Measurements from ENCODE around the gene MAP3K12. TPM values are rescaled to one million over a fixed set of nuclear protein-coding genes. Genes with fewer than 3 reads are reported as not detected.

The MAP3K12 gene
- total and polyA plus RNA-seq, 2 of the 13 experiments (the other 11 are each of a cell fraction or from before 2014, with no cell fraction given): 0.20 to 1.1 TPM

DNA sequence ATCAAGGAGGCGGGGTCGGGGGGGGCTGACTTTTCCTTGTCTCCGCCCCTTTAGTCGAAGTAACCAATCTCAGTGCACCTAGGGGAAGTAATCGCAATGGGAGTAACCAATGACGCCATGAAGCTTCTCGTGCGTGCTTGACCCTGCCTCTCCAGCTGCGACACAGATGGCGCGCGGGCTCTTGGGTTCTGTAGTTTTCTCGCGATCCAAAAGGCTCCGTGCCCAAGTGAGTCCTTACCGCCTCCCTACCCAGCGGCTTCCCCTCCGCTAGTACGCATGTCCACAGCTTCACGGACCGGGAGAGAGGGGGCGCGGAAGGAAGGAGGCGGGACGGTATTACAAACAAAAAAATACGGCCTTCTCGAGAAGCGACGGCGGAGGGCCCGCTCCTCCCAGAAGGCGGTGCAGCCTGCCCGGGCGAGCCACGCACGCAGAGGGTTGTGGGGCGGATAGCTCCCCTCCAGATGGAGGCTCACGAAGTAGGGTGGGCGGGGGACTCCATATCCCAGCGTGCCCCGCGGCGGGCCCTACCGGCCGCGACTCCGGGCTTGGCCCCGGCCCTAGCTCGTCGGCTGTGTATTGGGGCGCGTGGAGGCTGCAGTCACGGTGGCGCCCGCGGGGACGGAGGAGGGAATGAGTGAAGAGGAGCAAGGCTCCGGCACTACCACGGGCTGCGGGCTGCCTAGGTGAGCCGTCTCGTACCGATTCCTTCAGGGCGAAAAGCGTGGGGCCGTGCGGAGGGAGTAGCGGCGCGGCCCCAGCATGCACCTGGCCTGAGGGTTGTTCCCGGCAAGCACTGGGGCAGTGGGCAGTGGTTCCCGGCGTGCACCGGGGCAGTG, 1.7 kb upstream of the MAP3K12 start, which contains the start of gene TARBP2 (continued):
- TF ChIP-seq ZNF260 (CRISPR knock-in tag; IDR thresholded peaks at IDR 0.05; ENCODE audit: borderline replicate concordance, low read depth): no peak
- 0 out of 2 replicates have a peak, but pooled peaks have one; percentile 38 for TF ChIP-seq ZBTB42 (CRISPR knock-in tag; IDR thresholded peaks at IDR 0.05)
- TF ChIP-seq, protein P1, sequence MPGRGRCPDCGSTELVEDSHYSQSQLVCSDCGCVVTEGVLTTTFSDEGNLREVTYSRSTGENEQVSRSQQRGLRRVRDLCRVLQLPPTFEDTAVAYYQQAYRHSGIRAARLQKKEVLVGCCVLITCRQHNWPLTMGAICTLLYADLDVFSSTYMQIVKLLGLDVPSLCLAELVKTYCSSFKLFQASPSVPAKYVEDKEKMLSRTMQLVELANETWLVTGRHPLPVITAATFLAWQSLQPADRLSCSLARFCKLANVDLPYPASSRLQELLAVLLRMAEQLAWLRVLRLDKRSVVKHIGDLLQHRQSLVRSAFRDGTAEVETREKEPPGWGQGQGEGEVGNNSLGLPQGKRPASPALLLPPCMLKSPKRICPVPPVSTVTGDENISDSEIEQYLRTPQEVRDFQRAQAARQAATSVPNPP (CRISPR knock-in tag; IDR thresholded peaks at IDR 0.05): peak; percentile 83
- TF ChIP-seq U2AF2 (IDR thresholded peaks at IDR 0.05; ENCODE audit: low read depth, low read length): no peak
- TF ChIP-seq FOXP1 (IDR thresholded peaks at IDR 0.05): no peak
- TF ChIP-seq FOXP1 (CRISPR knock-in tag; IDR thresholded peaks at IDR 0.05): no peak
- TF ChIP-seq RCOR2 (CRISPR knock-in tag; IDR thresholded peaks at IDR 0.05): no peak
- no peak for TF ChIP-seq ETV5 (CRISPR knock-in tag; IDR thresholded peaks at IDR 0.05; ENCODE audit: borderline replicate concordance)
- TF ChIP-seq, protein P2, sequence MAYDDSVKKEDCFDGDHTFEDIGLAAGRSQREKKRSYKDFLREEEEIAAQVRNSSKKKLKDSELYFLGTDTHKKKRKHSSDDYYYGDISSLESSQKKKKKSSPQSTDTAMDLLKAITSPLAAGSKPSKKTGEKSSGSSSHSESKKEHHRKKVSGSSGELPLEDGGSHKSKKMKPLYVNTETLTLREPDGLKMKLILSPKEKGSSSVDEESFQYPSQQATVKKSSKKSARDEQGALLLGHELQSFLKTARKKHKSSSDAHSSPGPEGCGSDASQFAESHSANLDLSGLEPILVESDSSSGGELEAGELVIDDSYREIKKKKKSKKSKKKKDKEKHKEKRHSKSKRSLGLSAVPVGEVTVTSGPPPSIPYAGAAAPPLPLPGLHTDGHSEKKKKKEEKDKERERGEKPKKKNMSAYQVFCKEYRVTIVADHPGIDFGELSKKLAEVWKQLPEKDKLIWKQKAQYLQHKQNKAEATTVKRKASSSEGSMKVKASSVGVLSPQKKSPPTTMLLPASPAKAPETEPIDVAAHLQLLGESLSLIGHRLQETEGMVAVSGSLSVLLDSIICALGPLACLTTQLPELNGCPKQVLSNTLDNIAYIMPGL (CRISPR knock-in tag; IDR thresholded peaks at IDR 0.05; ENCODE audit: borderline replicate concordance in 1 of 2, low read depth in 1 of 2): no peak; a peak in 2 of 4 replicates
- no peak for TF ChIP-seq PAWR (CRISPR knock-in tag; IDR thresholded peaks at IDR 0.05; ENCODE audit: borderline replicate concordance)
- TF ChIP-seq, protein P3, sequence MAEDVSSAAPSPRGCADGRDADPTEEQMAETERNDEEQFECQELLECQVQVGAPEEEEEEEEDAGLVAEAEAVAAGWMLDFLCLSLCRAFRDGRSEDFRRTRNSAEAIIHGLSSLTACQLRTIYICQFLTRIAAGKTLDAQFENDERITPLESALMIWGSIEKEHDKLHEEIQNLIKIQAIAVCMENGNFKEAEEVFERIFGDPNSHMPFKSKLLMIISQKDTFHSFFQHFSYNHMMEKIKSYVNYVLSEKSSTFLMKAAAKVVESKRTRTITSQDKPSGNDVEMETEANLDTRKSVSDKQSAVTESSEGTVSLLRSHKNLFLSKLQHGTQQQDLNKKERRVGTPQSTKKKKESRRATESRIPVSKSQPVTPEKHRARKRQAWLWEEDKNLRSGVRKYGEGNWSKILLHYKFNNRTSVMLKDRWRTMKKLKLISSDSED (CRISPR knock-in tag; IDR thresholded peaks at IDR 0.05): no peak
- peak; percentile 94 for TF ChIP-seq KDM2A (CRISPR knock-in tag; IDR thresholded peaks at IDR 0.05; ENCODE audit: borderline replicate concordance, low read depth)
- TF ChIP-seq, protein P4, sequence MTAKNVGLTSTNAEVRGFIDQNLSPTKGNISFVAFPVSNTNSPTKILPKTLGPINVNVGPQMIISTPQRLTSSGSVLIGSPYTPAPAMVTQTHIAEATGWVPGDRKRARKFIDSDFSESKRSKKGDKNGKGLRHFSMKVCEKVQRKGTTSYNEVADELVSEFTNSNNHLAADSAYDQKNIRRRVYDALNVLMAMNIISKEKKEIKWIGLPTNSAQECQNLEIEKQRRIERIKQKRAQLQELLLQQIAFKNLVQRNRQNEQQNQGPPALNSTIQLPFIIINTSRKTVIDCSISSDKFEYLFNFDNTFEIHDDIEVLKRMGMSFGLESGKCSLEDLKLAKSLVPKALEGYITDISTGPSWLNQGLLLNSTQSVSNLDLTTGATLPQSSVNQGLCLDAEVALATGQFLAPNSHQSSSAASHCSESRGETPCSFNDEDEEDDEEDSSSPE (CRISPR knock-in tag; IDR thresholded peaks at IDR 0.05): no peak
- TF ChIP-seq HOXA9 (CRISPR knock-in tag; IDR thresholded peaks at IDR 0.05; ENCODE audit: borderline replicate concordance): no peak; the same call in 1 of the 2 replicates
- no peak for TF ChIP-seq RBM22 (optimal IDR thresholded peaks at IDR 0.05; ENCODE audit: low read length)
- no peak; the same call in 1 of the 2 replicates for TF ChIP-seq ZFP36L1 (CRISPR knock-in tag; IDR thresholded peaks at IDR 0.05)
- TF ChIP-seq EP300 (IDR thresholded peaks at IDR 0.05; ENCODE audit: low read depth in 2 of 2, low read length in 2 of 2): 0 out of 4 replicates have a peak, but pooled peaks of 1 of the 2 experiments have one; percentile 5
- no peak for TF ChIP-seq EP300 (CRISPR knock-in tag; IDR thresholded peaks at IDR 0.05; ENCODE audit: borderline replicate concordance)
- TF ChIP-seq, protein P5, sequence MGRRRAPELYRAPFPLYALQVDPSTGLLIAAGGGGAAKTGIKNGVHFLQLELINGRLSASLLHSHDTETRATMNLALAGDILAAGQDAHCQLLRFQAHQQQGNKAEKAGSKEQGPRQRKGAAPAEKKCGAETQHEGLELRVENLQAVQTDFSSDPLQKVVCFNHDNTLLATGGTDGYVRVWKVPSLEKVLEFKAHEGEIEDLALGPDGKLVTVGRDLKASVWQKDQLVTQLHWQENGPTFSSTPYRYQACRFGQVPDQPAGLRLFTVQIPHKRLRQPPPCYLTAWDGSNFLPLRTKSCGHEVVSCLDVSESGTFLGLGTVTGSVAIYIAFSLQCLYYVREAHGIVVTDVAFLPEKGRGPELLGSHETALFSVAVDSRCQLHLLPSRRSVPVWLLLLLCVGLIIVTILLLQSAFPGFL (CRISPR knock-in tag; IDR thresholded peaks at IDR 0.05): no peak
- TF ChIP-seq POLR2A (IDR thresholded peaks at IDR 0.05; ENCODE audit: insufficient read depth in 1 of 2, low read depth in 2 of 2, low read length in 2 of 2): peak; percentile 78 to 86
- peak; percentile 61 for TF ChIP-seq HNRNPK (IDR thresholded peaks at IDR 0.05; ENCODE audit: low read depth, low read length, poor library complexity, severe bottlenecking)
- TF ChIP-seq, protein P6, sequence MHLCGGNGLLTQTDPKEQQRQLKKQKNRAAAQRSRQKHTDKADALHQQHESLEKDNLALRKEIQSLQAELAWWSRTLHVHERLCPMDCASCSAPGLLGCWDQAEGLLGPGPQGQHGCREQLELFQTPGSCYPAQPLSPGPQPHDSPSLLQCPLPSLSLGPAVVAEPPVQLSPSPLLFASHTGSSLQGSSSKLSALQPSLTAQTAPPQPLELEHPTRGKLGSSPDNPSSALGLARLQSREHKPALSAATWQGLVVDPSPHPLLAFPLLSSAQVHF (CRISPR knock-in tag; IDR thresholded peaks at IDR 0.05): peak; percentile 42; the same call in 1 of the 2 replicates

All from HepG2 (cell line).